ENCODE results near the gene VSNL1.
"Not testable (repeated sequence)": the region's sequence is repeated elsewhere in the genome, so short reads cannot be mapped to it uniquely, and the experiment has no call there.

Gene VSNL1

DNA sequence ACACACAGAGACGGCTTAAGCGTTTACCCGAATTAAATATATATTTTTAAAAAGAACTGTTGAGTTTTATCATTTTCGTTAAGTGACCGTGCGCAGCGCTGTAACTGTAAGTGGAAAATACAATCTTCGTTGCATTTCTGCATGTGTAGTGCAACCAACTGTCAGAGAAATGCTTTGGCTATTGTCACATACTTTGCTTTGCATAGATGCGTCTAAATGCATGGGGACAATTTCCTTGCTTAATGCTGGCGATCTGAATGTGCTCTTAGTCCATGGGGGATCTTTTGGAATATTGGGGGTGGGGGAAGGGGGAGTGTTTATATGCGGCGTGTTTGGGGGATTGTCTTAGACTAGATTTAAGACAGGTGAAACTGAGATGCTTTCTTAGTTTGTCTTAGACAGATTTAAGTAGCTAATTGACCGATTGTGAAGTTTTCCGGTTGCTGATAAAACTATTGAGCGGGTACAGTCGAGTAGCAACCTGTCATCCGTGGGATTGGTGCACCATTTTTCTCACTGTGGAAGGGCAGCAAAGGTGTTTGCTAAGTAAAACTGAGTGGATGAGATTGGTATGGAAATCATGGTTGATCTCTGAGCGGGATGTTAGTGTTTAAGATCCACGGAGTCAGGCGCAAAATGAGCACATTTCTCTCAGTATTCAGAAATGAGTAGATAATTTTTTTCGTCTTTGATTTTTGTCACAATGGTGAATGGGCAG is 476 bp downstream of the VSNL1 start:
- no peak for DNase-seq (ENCODE audit: low read depth, low spot score)
- H3K4me3 ChIP-seq (ENCODE audit: low read length), result no peak overlapping the region

DNA sequence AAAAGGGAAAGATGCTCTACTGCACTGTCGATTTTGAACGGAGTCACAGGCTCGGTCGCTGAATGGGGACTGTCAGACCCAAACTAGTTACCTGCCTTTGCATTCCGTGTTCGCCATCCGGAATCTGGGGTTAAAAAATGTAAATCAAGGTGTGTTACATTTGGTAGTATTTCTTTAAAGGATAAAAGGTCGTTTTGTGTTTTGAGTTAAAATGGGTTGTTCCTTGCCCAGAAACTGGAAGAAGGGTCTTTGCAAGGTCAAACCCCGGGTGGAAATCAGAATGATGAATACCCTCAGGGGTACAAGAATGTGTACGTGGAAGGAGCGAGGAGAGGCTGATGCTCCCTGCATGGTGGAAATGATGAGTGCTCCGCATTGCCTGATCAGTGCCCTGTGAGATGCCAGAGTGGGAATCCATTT is 1.0 kb downstream of the VSNL1 start:
- no peak for DNase-seq (ENCODE audit: low read depth, low spot score)
- no peak overlapping the region for H3K4me3 ChIP-seq (ENCODE audit: low read length)

GRCh38 chr2:17542471-17542870 is 2.0 kb downstream of the VSNL1 start:
- no peak overlapping the region for H3K4me3 ChIP-seq (ENCODE audit: low read length)
- no peak for DNase-seq (ENCODE audit: low read depth, low spot score)

DNA sequence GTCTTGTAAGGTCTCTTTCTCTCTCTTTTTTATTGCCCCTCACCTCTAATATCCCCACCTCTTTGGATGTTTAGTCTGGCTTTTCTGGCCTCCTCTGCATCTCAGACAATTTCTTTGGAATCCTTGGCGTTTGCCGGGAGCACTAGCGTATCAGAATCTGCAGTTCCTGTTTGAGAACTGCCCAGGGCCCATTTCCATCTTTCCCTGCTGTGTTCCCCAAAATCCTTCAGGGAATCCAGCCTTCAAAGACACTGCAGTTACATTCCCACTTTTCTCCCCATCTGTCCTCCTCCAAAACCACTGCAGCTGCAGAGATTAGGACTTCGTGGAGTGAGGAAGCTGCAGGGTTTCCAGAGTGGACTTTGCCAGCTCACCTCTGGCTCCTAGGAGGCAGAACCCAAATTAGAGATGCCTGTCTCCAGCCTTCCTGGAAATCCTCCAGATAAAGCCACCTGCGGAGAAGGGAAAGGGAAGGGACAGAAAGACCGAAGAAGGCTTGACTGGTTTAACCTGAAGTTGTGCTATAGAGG is 2.7 kb downstream of the VSNL1 start:
- no peak for DNase-seq (ENCODE audit: low read depth, low spot score)
- no peak overlapping the region for H3K4me3 ChIP-seq (ENCODE audit: low read length)

GRCh38 chr2:17543848-17544247 is 3.4 kb downstream of the VSNL1 start:
- no peak for DNase-seq (ENCODE audit: low read depth, low spot score)
- no peak overlapping the region for H3K4me3 ChIP-seq (ENCODE audit: low read length)

GRCh38 chr2:17544256-17544655 is 3.8 kb downstream of the VSNL1 start:
- no peak overlapping the region for H3K4me3 ChIP-seq (ENCODE audit: low read length)
- no peak for DNase-seq (ENCODE audit: low read depth, low spot score)

GRCh38 chr2:17545680-17546613 is 5.5 kb downstream of the VSNL1 start:
- no peak for DNase-seq (ENCODE audit: low read depth, low spot score)
- no peak overlapping the region for H3K4me3 ChIP-seq (ENCODE audit: low read length)

DNA sequence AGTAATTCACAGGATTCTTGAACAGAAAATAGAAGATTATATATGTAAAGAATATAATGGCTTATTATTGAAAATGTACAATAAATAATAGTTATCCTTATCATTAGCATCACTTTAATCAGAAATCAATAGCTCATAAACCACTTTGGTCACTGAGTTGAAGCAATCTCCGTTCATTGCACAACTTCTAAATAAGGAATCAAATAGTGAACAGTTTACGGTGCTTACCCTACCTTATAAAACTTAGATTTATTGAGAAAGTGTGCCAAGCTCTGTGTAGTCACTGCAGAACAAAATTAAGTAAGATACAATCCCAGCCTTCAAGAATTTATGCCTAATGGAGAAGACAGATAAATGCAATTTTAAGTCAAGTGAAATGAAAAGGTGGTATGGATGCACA is 6.7 kb downstream of the VSNL1 start:
- H3K4me3 ChIP-seq (ENCODE audit: low read length), result no peak overlapping the region
- DNase-seq (ENCODE audit: low read depth, low spot score), result no peak

- no peak for DNase-seq (ENCODE audit: low read depth, low spot score)
- H3K4me3 ChIP-seq (ENCODE audit: low read length), result no peak overlapping the region
Measured at GRCh38 chr2:17547737-17548136, 7.2 kb downstream of the VSNL1 start.

- no peak overlapping the region for H3K4me3 ChIP-seq (ENCODE audit: low read length)
- DNase-seq (ENCODE audit: low read depth, low spot score), result no peak
Measured at GRCh38 chr2:17550907-17551306, 10.4 kb downstream of the VSNL1 start.

DNA sequence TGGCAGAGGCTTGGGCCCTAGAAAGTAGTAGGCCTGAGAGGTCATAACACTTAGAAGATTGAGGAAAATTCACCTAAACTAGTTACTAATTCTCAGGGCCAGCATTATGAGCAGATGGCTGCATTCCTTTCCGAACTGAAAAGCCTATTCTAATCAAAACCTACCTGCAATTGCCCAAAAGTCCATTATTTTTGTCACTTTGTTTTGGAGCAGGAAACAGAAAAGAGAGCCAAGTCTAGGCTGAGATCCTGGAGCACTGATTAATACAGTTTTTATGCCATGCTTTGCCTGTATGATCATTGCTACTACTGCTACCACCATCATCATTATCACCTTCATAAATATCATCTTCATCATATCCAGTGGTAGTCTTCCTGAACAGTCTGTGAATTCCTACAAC is 14.7 kb downstream of the VSNL1 start:
- H3K4me3 ChIP-seq (ENCODE audit: low read length), result no peak overlapping the region
- no peak for DNase-seq (ENCODE audit: low read depth, low spot score)

- no peak overlapping the region for H3K4me3 ChIP-seq (ENCODE audit: low read length)
- no peak for DNase-seq (ENCODE audit: low read depth, low spot score)
Measured at GRCh38 chr2:17557596-17557995, 17.1 kb downstream of the VSNL1 start.

DNA sequence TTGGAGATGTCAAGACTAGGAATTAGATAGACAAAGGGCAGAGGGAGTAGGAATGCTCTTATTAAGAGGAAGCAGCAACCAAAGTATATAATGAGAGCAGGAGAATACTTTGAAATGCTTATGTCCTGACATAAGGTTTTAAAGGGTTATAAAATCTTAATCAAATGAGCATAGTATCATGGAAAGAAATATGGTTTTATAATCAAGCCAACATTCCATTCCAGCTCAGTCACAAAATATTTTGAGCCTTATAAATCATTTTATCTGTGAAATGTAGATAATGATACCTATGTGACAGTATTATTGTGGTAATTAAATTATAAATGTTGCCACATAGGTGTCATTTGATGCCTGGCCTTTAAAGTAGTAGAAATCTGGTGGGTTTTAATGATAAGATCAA is 17.6 kb downstream of the VSNL1 start:
- DNase-seq (ENCODE audit: low read depth, low spot score), result no peak
- H3K4me3 ChIP-seq (ENCODE audit: low read length), result no peak overlapping the region

GRCh38 chr2:17558878-17559277 is 18.4 kb downstream of the VSNL1 start:
- H3K4me3 ChIP-seq (ENCODE audit: low read length), result no peak overlapping the region
- DNase-seq (ENCODE audit: low read depth, low spot score), result no peak

DNA sequence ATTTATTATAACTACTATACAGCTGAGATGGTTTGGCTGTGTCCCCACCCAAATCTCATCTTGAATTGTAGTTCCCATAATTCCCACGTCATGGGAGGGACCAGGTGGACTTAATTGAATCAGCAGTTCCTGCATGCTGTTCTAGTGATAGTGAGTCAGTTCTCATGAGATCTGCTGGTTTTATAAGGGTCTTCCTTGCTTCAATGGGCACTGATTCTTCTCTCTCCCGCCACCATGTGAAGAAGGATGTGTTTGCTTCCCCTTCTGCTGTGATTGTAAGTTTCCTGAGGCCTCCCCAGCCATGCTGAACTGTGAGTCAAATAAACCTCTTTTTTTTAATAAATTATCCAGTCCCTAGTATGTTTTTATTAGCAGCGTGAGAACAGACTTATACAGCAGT is 25.2 kb downstream of the VSNL1 start:
- not testable (repeated sequence) for H3K4me3 ChIP-seq (ENCODE audit: low read length); DNase-seq (ENCODE audit: low read depth, low spot score)

- no peak for DNase-seq (ENCODE audit: low read depth, low spot score)
- H3K4me3 ChIP-seq (ENCODE audit: low read length), result no peak overlapping the region
Measured at GRCh38 chr2:17571681-17572080, 31.2 kb downstream of the VSNL1 start.

GRCh38 chr2:17573085-17573803 is 32.7 kb downstream of the VSNL1 start:
- DNase-seq (ENCODE audit: low read depth, low spot score), result no peak
- no peak overlapping the region for H3K4me3 ChIP-seq (ENCODE audit: low read length)

- DNase-seq (ENCODE audit: low read depth, low spot score), result no peak
- H3K4me3 ChIP-seq (ENCODE audit: low read length), result no peak overlapping the region
Measured at GRCh38 chr2:17573804-17574175, 33.3 kb downstream of the VSNL1 start.

DNA sequence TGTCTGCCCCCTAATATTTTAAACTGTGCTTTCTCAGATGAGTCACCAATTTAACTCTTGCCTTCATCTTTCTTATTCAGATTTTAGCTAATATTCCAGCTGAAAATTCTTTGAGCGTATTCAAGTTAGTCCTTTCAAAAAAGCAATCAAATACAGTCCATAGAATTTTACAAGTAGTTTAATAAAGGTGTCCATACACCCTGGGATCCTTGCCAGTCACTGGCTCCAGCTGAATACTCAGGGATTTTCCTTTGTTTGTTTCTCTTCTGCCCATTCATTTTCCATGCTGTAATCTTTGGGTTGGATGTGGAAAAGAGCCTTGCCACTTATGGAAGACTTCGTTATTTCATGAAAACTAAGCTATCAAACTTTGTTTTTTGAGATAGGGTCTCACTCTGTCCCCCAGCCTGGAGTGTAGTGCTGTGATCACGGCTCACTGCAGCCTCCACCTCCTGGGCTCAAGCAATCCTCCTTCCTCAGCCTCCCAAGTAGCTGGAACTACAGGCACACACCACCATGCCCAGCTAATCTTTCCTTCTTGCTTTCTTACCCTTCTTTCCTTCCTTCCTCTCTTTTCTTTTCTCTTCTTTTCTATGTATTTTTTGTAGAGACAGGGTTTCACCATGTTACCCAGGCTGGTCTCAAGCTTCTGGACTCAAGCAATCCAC is 34.0 kb downstream of the VSNL1 start:
- H3K4me3 ChIP-seq (ENCODE audit: low read length), result no peak overlapping the region
- no peak for DNase-seq (ENCODE audit: low read depth, low spot score)

Measured in Jurkat, Clone E6-1 (cell line).